RWPE1 (cell line): ENCODE data around the gene L2HGDH.

Experiments
- CTCF ChIA-PET: fragments of 350-600 bp; sonication (Branson Sonifier 250); formaldehyde crosslinking; extraction: SDS; loops from one replicate; lab custom pipeline; 2021; lab: Yijun Ruan, JAX
- POLR2A ChIA-PET: fragments of 400-600 bp; formaldehyde crosslinking; extraction: SDS; loops from one replicate; lab custom pipeline; 2020; ENCODE audit warnings: antibody characterized with exemption; ENCODE audit not compliant: low non-redundant PET; lab: Yijun Ruan, JAX
- DNase-seq: peaks from one replicate; pipeline ENCODE4 v3.0.0; 2012; ENCODE audit warnings: low spot score
- H3K27ac ChIP-seq: fragments of 450-650 bp; 2 replicates; pipeline ENCODE4 v1.5.1; 2017
- TF ChIP-seq, protein P1 (sequence below): fragments of 450-650 bp; conservative IDR thresholded peaks from 2 replicates; pipeline ENCODE4 v1.5.1; 2017; ENCODE audit warnings: low read depth, mild to moderate bottlenecking

Gene L2HGDH

DNA sequence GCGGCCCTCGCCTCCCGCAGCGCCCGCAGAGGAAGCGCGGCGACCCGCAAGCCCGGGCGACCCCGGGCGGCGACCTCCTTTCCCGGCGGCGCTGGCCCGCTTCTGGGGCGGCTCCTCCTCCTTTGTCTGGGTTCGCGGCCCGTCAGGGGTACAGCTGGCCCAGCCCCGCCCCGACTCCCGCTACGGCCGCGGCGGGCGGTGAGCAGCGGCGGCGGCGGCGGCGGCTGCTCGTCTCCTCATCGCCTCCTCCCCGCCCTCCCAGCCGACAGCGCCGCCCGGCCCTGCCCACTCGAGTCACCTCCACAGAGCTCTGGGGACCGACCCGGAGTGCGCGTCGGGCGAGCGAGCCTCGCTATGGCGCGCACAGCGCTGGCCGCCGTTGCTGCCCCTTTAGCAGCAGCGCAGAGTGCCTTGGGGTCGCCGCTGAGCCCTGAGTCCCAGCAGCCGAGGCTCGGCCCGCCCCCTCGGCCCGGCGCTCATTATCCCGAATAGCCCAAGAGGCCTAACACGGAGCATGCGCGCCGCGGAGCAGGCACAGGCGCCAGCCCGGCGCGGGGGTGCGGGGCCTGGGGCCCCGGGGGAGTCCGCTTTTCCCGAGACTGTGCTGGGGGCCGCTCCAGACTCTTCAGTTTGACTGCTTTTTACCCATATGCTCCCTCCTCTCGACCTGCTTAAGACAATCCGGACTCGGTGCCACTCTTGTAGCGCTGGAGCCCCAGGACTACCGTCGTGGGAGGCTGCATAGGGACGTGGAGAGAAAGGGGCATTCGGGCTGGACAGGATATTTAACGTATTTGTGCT lies 80.4 kb downstream of the L2HGDH start, which contains the start of gene SOS2:
Gene SOS2 (minus strand): TSS at position 104 of the 801 bp plus-strand sequence. CDS start 295 bp downstream, outside the sequence.
- H3K27ac ChIP-seq, result peak within 1 kb of the TSS; percentile 95
- DNase-seq, result peak; percentile 75
- ChIA-PET POLR2A (interaction anchor here (0.6 to 0.7 kb wide), 2 partner anchors 37 to 52 kb away, joined by 3 to 9 read pairs; no protein-coding TSS in a partner anchor), CTCF (no interaction called here)
- TF ChIP-seq, protein P1, sequence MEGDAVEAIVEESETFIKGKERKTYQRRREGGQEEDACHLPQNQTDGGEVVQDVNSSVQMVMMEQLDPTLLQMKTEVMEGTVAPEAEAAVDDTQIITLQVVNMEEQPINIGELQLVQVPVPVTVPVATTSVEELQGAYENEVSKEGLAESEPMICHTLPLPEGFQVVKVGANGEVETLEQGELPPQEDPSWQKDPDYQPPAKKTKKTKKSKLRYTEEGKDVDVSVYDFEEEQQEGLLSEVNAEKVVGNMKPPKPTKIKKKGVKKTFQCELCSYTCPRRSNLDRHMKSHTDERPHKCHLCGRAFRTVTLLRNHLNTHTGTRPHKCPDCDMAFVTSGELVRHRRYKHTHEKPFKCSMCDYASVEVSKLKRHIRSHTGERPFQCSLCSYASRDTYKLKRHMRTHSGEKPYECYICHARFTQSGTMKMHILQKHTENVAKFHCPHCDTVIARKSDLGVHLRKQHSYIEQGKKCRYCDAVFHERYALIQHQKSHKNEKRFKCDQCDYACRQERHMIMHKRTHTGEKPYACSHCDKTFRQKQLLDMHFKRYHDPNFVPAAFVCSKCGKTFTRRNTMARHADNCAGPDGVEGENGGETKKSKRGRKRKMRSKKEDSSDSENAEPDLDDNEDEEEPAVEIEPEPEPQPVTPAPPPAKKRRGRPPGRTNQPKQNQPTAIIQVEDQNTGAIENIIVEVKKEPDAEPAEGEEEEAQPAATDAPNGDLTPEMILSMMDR, result no peak

DNA sequence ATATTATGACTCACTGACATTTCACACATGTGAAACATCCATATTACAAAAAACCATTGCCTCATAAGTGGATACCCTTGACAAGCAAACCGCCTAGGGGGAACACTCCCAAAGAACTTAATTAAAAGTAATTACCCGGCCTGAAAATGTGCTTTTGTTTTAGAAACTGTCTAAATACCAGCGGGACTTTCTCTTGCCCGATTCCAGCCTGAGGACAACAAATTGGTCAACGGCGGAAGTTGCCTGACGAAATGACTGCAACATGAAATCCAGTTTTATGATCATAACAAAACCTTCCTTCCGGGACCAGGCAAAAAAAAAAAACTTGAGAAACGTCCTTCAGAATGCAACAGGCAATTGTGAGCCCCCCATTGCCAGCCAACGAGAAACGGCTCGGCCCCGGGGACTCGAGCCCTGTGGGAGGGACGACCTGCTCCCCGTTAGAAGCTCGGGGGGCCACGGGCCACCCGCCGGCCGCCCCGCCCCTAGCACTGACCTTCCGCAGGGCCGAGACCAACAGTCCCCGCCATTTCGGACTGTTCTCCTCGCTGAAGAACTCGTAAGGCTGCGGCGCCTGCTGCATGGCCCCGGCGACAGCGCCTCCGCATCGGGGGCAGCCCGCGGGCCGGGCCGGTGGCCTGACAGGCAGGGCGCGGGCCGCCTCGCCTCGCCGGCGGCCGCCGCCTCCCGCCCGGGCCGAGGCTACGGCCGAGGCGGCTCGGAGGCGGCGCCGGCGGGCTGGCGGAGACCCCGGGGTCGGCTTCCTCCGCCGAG lies 81.1 kb downstream of the L2HGDH start:
- ChIA-PET CTCF (interaction anchor here (0.7 kb wide), 1 partner anchor 610 kb away, joined by 3 read pairs; no protein-coding TSS in a partner anchor), POLR2A (interaction anchor here (0.6 to 0.7 kb wide), 3 partner anchors 27 to 51 kb away, joined by 3 to 9 read pairs (median 4); no protein-coding TSS in a partner anchor)
- TF ChIP-seq, protein P1, result no peak
- DNase-seq, result peak; percentile 45
- peak overlapping the region; percentile 95 for H3K27ac ChIP-seq

DNA sequence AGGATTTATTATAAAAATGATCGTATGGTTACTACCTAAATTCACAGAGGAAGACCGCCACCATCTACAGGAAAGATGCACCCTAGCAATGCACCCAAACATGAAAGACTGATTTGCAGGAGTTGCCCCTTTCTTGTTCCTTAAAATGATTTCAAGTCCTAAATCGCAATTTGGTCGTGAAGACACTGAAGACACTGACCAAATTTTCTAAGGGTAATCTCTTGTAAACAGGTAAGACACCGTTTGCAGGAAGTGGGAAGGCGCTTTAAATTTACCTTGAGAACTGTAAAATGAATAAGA lies 81.7 kb downstream of the L2HGDH start:
- POLR2A ChIA-PET, result interaction anchor here (0.7 kb wide), 1 partner anchor 28 kb away, joined by 4 read pairs; no protein-coding TSS in a partner anchor
- no peak overlapping the region for H3K27ac ChIP-seq
- DNase-seq, result no peak
- CTCF ChIA-PET, result interaction anchor here (0.7 kb wide), 1 partner anchor 611 kb away, joined by 3 read pairs; no protein-coding TSS in a partner anchor
- TF ChIP-seq, protein P1, result no peak

DNA sequence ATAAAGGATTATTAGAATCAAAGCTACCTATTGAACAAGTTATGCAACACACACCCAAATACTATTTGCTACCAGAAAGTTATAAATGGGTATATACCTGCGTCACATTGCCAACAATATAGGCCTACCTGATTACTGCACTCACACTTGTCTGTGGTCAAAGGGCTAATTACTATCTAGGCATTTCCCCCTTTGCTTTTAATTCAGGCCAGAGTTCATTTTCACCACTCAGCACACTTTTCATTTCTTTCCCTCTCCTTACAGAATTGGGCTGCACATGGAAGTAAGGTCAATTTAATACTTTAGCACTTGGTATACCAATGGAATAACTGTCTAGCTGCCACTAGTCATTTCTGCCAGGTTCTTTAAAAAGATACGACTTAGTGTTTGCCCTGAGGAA lies 82.3 kb downstream of the L2HGDH start:
- ChIA-PET POLR2A (no interaction called here), CTCF (interaction anchor here (0.7 kb wide), 1 partner anchor 377 kb away, joined by 3 read pairs; the partner anchor contains the start of gene NEMF)
- no peak overlapping the region for H3K27ac ChIP-seq
- TF ChIP-seq, protein P1, result no peak
- DNase-seq, result no peak

DNA sequence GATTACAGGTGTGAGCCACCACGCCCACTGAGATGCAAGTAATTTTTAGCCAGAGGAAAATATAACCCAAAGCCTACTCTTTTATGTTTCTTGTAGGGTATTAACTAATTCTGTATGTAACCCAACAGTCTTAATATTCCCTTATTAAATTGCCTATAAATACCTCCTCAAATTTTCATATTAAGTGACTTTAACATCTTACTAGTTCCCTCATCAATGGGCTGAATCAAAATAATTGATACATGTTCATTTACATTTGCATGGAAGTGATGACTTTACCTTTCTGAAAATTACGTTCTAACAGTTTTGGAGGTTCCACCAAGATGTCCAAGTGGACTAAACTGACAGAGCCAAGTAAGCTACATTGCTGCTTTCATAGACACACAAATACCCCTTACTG lies 83.7 kb downstream of the L2HGDH start:
- no peak for DNase-seq
- H3K27ac ChIP-seq, result no peak overlapping the region
- TF ChIP-seq, protein P1, result no peak
- ChIA-PET CTCF (no interaction called here), POLR2A (no interaction called here)

DNA sequence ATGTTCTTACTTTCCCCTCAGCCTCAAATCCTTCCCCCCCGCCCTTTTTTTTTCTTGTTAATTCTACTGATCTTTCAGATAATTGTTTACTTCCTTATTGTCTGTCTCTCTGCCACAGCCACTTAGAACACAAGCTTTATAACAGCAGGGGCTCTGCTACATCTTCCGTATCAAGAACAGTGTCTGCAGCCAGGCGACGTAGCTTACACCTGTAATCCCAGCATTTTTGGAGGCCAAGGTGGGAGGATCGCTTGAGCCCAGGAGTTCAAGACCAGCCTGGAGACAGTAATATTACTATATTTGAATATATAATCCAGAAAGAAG lies 86.1 kb downstream of the L2HGDH start:
- CTCF ChIA-PET, result interaction anchor here (0.8 kb wide), 1 partner anchor 364 kb away, joined by 3 read pairs; no protein-coding TSS in a partner anchor
- TF ChIP-seq, protein P1, result no peak
- POLR2A ChIA-PET, result no interaction called here
- DNase-seq, result no peak
- H3K27ac ChIP-seq, result 0 out of 2 replicates have a peak overlapping the region, but pooled peaks have one; percentile 42
